Astrocyte (in vitro differentiated cells and primary cell): ENCODE data around the gene TMEM266. TPM values are rescaled to one million over a fixed set of nuclear protein-coding genes. Genes with fewer than 3 reads are reported as not detected.

ENCODE experiments used
- DNase-seq: peaks from one replicate; pipeline ENCODE4 v3.0.0-alpha.2; 2010; ENCODE audit warnings: low read depth
- FAIRE-seq: peaks from 2 replicates; lab custom pipeline; 2011; peaks lifted over from hg19 to GRCh38; lab: Jason Lieb, UNC
- H2AFZ ChIP-seq: 2 replicates; pipeline ENCODE4 v1.6.0; 2012; ENCODE audit warnings: low read depth, low read length, inconsistent platforms
- H3K27ac ChIP-seq: 2 replicates; pipeline ENCODE4 v1.5.1; 2011; ENCODE audit warnings: low read depth, low read length, inconsistent platforms
- H3K27me3 ChIP-seq: 2 replicates; pipeline ENCODE4 v1.6.0; 2011; ENCODE audit warnings: low read length, inconsistent platforms; ENCODE audit not compliant: insufficient read depth
- H3K36me3 ChIP-seq: 2 replicates; pipeline ENCODE4 v1.5.1; 2011; ENCODE audit warnings: low read length, inconsistent platforms; ENCODE audit not compliant: insufficient read depth
- H3K4me1 ChIP-seq: 2 replicates; pipeline ENCODE4 v1.5.1; 2011; ENCODE audit warnings: low read length, inconsistent platforms; ENCODE audit not compliant: insufficient read depth
- H3K4me2 ChIP-seq: 2 replicates; pipeline ENCODE4 v1.6.0; 2012; ENCODE audit warnings: low read length, inconsistent platforms
- H3K4me3 ChIP-seq: 2 replicates; pipeline ENCODE4 v1.5.1; 2011; ENCODE audit warnings: low read depth, mild to moderate bottlenecking, low read length, inconsistent platforms; ENCODE audit not compliant: insufficient read depth
- H3K79me2 ChIP-seq: 2 replicates; pipeline ENCODE4 v1.6.0; 2012; ENCODE audit warnings: mild to moderate bottlenecking, low read length, inconsistent platforms; ENCODE audit not compliant: insufficient read depth
- H3K9ac ChIP-seq: 2 replicates; pipeline ENCODE4 v1.6.0; 2012; ENCODE audit warnings: mild to moderate bottlenecking, low read length, inconsistent platforms
- H3K9me3 ChIP-seq: 2 replicates; pipeline ENCODE4 v1.5.1; 2012; ENCODE audit warnings: low read depth, mild to moderate bottlenecking, low read length, inconsistent platforms; ENCODE audit not compliant: insufficient read depth
- H4K20me1 ChIP-seq: 2 replicates; pipeline ENCODE4 v1.6.0; 2012; ENCODE audit warnings: low read length, inconsistent platforms; ENCODE audit not compliant: insufficient read depth
- H3K27ac Mint-ChIP-seq: one replicate; pipeline ENCODE4 v1.8.0; 2021; ENCODE audit warnings: mild to moderate bottlenecking, mixed read lengths; ENCODE audit not compliant: unreplicated experiment
- H3K27me3 Mint-ChIP-seq: one replicate; pipeline ENCODE4 v1.8.0; 2021; ENCODE audit warnings: low read depth, mixed read lengths; ENCODE audit not compliant: unreplicated experiment
- H3K36me3 Mint-ChIP-seq: one replicate; pipeline ENCODE4 v1.8.0; 2021; ENCODE audit warnings: low read depth, mixed read lengths; ENCODE audit not compliant: unreplicated experiment
- H3K4me1 Mint-ChIP-seq: one replicate; pipeline ENCODE4 v1.8.0; 2021; ENCODE audit warnings: low read depth, mixed read lengths; ENCODE audit not compliant: unreplicated experiment
- H3K4me3 Mint-ChIP-seq: one replicate; pipeline ENCODE4 v1.8.0; 2021; ENCODE audit warnings: mild to moderate bottlenecking, moderate library complexity, mixed read lengths; ENCODE audit not compliant: unreplicated experiment
- H3K9me3 Mint-ChIP-seq: one replicate; pipeline ENCODE4 v1.8.0; 2021; ENCODE audit warnings: mild to moderate bottlenecking, mixed read lengths; ENCODE audit not compliant: unreplicated experiment
- EZH2 ChIP-seq: IDR thresholded peaks from 2 replicates; pipeline ENCODE4 v1.6.1; 2012; ENCODE audit warnings: mild to moderate bottlenecking, low read length, inconsistent platforms; ENCODE audit not compliant: insufficient read depth
- total RNA-seq: library from RNA; stranded (reverse); gene quantifications from 2 replicates; pipeline ENCODE4 v1.2.1, GENCODE V29; 2021
- TF ChIP-seq, protein P1 (sequence below): IDR thresholded peaks from 2 replicates; pipeline ENCODE4 v1.5.1; 2011; ENCODE audit warnings: low read depth, mild to moderate bottlenecking, inconsistent platforms, low read length, moderate library complexity; ENCODE audit not compliant: insufficient read depth

The TMEM266 gene
- total RNA-seq, 1 donor from 2014 or later = 0.36 TPM

DNA sequence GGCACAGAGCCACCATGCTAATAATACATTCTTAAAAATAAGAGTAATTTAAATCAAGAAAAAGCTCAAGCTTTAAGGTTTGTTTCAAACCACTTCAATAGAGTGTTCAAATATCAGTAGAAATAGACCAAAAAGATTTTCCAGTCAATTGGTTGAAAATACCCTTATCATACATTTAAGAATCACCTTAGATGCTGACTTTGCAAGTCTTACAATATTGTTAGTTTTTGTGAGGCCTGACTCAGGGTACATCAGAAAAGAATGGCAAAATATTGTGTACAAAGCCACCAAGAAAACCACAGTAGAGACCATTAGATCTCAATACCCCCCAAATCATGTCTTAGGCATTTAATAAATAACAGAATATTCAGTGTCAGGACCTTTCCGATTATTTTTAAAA is 27.7 kb upstream of the TMEM266 start:
- H3K4me1 Mint-ChIP-seq = no peaks in the 10 kb centered on the region
- H3K9me3 ChIP-seq = no peaks in the 10 kb centered on the region
- no peak overlapping the region for H3K4me3 Mint-ChIP-seq
- DNase-seq (no peak), FAIRE-seq (no peak)
- no peaks in the 10 kb centered on the region for H3K27me3 Mint-ChIP-seq
- no peaks in the 10 kb centered on the region for H3K9me3 Mint-ChIP-seq
- no peak overlapping the region for H3K27ac ChIP-seq
- no peaks in the 10 kb centered on the region for H3K36me3 Mint-ChIP-seq
- H3K4me2 ChIP-seq = no peak overlapping the region
- no peak overlapping the region for H3K4me3 ChIP-seq
- H3K27ac Mint-ChIP-seq = no peak overlapping the region
- peaks cover 2% of the 10 kb centered on the region for H3K27me3 ChIP-seq
- no peaks in the 10 kb centered on the region for H3K36me3 ChIP-seq
- H3K79me2 ChIP-seq = no peaks in the 10 kb centered on the region
- H4K20me1 ChIP-seq = no peaks in the 10 kb centered on the region
- H3K9ac ChIP-seq = no peak overlapping the region
- no peaks in the 10 kb centered on the region for H3K4me1 ChIP-seq
- TF ChIP-seq, protein P1, sequence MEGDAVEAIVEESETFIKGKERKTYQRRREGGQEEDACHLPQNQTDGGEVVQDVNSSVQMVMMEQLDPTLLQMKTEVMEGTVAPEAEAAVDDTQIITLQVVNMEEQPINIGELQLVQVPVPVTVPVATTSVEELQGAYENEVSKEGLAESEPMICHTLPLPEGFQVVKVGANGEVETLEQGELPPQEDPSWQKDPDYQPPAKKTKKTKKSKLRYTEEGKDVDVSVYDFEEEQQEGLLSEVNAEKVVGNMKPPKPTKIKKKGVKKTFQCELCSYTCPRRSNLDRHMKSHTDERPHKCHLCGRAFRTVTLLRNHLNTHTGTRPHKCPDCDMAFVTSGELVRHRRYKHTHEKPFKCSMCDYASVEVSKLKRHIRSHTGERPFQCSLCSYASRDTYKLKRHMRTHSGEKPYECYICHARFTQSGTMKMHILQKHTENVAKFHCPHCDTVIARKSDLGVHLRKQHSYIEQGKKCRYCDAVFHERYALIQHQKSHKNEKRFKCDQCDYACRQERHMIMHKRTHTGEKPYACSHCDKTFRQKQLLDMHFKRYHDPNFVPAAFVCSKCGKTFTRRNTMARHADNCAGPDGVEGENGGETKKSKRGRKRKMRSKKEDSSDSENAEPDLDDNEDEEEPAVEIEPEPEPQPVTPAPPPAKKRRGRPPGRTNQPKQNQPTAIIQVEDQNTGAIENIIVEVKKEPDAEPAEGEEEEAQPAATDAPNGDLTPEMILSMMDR = no peak
- TF ChIP-seq EZH2 = no peak
- no peak overlapping the region for H2AFZ ChIP-seq

- Histone ChIP-seq H3K4me3 (no peak overlapping the region), H3K27ac (no peak overlapping the region), H4K20me1 (no peaks in the 10 kb centered on the region), H2AFZ (no peak overlapping the region), H3K27me3 (peaks cover 2% of the 10 kb centered on the region), H3K36me3 (no peaks in the 10 kb centered on the region), H3K4me2 (no peak overlapping the region), H3K9ac (no peak overlapping the region), H3K4me1 (no peaks in the 10 kb centered on the region), H3K9me3 (no peaks in the 10 kb centered on the region), H3K79me2 (no peaks in the 10 kb centered on the region)
- H3K4me1 Mint-ChIP-seq = no peaks in the 10 kb centered on the region
- H3K27me3 Mint-ChIP-seq = no peaks in the 10 kb centered on the region
- TF ChIP-seq, protein P1 = no peak
- TF ChIP-seq EZH2 = no peak
- no peaks in the 10 kb centered on the region for H3K36me3 Mint-ChIP-seq
- H3K27ac Mint-ChIP-seq = no peak overlapping the region
- FAIRE-seq = no peak
- no peak for DNase-seq
- H3K9me3 Mint-ChIP-seq = no peaks in the 10 kb centered on the region
- H3K4me3 Mint-ChIP-seq = no peak overlapping the region
These were observed 26.3 kb upstream of the TMEM266 start for GRCh38 chr15:76033438-76033837.

GRCh38 chr15:76034111-76034510 is 25.7 kb upstream of the TMEM266 start:
- H3K36me3 ChIP-seq = no peaks in the 10 kb centered on the region
- H4K20me1 ChIP-seq = no peaks in the 10 kb centered on the region
- Mint-ChIP-seq H3K9me3 (peaks cover 2% of the 10 kb centered on the region), H3K4me3 (no peak overlapping the region), H3K36me3 (no peaks in the 10 kb centered on the region), H3K27me3 (no peaks in the 10 kb centered on the region), H3K4me1 (no peaks in the 10 kb centered on the region), H3K27ac (no peak overlapping the region)
- no peaks in the 10 kb centered on the region for H3K9me3 ChIP-seq
- no peak overlapping the region for H3K4me2 ChIP-seq
- H3K27me3 ChIP-seq = peaks cover 2% of the 10 kb centered on the region
- no peak overlapping the region for H3K27ac ChIP-seq
- no peak overlapping the region for H3K9ac ChIP-seq
- no peak overlapping the region for H2AFZ ChIP-seq
- no peaks in the 10 kb centered on the region for H3K79me2 ChIP-seq
- DNase-seq (no peak), FAIRE-seq (no peak)
- no peak overlapping the region for H3K4me3 ChIP-seq
- TF ChIP-seq, protein P1 = no peak
- no peak for TF ChIP-seq EZH2
- H3K4me1 ChIP-seq = no peaks in the 10 kb centered on the region
